KMS-11 (cell line): ENCODE data around the gene MYH10.
"Not testable (repeated sequence)": the region's sequence is repeated elsewhere in the genome, so short reads cannot be mapped to it uniquely, and the experiment has no call there.

Experiments
- H2AFZ ChIP-seq: fragments of 200-600 bp; sonication (generic); 2 replicates; pipeline ENCODE4 v1.6.1; 2016; ENCODE audit warnings: antibody characterized with exemption, mixed run types, low read depth
- H3K27ac ChIP-seq: fragments of 200-600 bp; sonication (generic); 2 replicates; pipeline ENCODE4 v1.6.1; 2016; ENCODE audit warnings: mild to moderate bottlenecking, mixed run types
- H3K27me3 ChIP-seq: fragments of 200-600 bp; sonication (generic); 2 replicates; pipeline ENCODE4 v1.6.1; 2017; ENCODE audit warnings: mild to moderate bottlenecking, low read depth, mixed run types, moderate library complexity; ENCODE audit not compliant: insufficient read depth
- H3K36me3 ChIP-seq: fragments of 200-600 bp; sonication (generic); 2 replicates; pipeline ENCODE4 v1.6.1; 2017; ENCODE audit warnings: mild to moderate bottlenecking, mixed run types; ENCODE audit not compliant: insufficient read depth
- H3K4me1 ChIP-seq: fragments of 200-600 bp; sonication (generic); 2 replicates; pipeline ENCODE4 v1.6.1; 2016; ENCODE audit warnings: mild to moderate bottlenecking, low read depth, mixed run types; ENCODE audit not compliant: poor library complexity, severe bottlenecking
- H3K4me2 ChIP-seq: fragments of 200-600 bp; sonication (generic); 2 replicates; pipeline ENCODE4 v1.7.0; 2016; ENCODE audit warnings: mild to moderate bottlenecking, mixed run types
- H3K4me3 ChIP-seq: fragments of 200-600 bp; sonication (generic); IDR thresholded peaks from 2 replicates; pipeline ENCODE4 v1.6.1; 2017; ENCODE audit warnings: low read depth, low read length, mixed read lengths; ENCODE audit not compliant: insufficient read depth
- H3K79me2 ChIP-seq: fragments of 200-600 bp; sonication (generic); 2 replicates; pipeline ENCODE4 v1.6.1; 2016; ENCODE audit warnings: low read depth, mixed run types; ENCODE audit not compliant: insufficient read depth
- H3K9ac ChIP-seq: fragments of 200-600 bp; sonication (generic); 2 replicates; pipeline ENCODE4 v1.6.1; 2016; ENCODE audit warnings: mild to moderate bottlenecking, mixed run types
- H4K20me1 ChIP-seq: fragments of 200-600 bp; sonication (generic); 2 replicates; pipeline ENCODE4 v1.6.1; 2016; ENCODE audit warnings: mild to moderate bottlenecking, mixed run types; ENCODE audit not compliant: insufficient read depth
- TF ChIP-seq, protein P1 (sequence below): fragments of 200-600 bp; sonication (generic); conservative IDR thresholded peaks from 2 replicates; pipeline ENCODE4 v1.6.1; 2017; ENCODE audit warnings: low read depth, mild to moderate bottlenecking, antibody characterized with exemption, low read length, moderate library complexity, mixed read lengths

Gene MYH10

DNA sequence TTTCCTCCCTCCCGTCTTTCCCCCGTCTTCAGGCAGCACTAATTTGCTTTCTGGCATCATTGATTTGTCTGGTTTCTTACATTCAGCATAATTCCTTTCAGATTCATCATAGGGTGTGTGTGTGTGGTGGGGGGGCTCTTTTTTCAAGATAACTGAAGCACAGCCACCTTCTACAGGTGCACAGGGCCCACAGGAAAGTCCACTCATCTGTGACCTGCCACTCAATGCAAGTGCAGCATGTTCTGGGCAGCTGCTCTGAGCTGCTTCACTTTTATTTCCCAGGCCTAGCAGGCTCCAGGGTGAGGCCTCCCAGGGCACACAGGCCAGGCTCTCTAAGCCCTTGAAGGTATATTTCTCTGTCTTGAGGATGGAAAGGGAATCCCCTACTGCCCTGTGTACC is 35.2 kb upstream of the MYH10 start:
- H4K20me1 ChIP-seq: no peaks in the 10 kb centered on the region
- H3K4me3 ChIP-seq: no peak overlapping the region
- H3K9ac ChIP-seq: no peak overlapping the region
- no peak overlapping the region for H3K27ac ChIP-seq
- H3K36me3 ChIP-seq: no peaks in the 10 kb centered on the region
- no peak overlapping the region for H2AFZ ChIP-seq
- no peaks in the 10 kb centered on the region for H3K27me3 ChIP-seq
- TF ChIP-seq, protein P1, sequence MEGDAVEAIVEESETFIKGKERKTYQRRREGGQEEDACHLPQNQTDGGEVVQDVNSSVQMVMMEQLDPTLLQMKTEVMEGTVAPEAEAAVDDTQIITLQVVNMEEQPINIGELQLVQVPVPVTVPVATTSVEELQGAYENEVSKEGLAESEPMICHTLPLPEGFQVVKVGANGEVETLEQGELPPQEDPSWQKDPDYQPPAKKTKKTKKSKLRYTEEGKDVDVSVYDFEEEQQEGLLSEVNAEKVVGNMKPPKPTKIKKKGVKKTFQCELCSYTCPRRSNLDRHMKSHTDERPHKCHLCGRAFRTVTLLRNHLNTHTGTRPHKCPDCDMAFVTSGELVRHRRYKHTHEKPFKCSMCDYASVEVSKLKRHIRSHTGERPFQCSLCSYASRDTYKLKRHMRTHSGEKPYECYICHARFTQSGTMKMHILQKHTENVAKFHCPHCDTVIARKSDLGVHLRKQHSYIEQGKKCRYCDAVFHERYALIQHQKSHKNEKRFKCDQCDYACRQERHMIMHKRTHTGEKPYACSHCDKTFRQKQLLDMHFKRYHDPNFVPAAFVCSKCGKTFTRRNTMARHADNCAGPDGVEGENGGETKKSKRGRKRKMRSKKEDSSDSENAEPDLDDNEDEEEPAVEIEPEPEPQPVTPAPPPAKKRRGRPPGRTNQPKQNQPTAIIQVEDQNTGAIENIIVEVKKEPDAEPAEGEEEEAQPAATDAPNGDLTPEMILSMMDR: no peak
- H3K79me2 ChIP-seq: no peaks in the 10 kb centered on the region
- H3K4me2 ChIP-seq: no peak overlapping the region
- no peaks in the 10 kb centered on the region for H3K4me1 ChIP-seq

- Histone ChIP-seq H3K79me2 (no peaks in the 10 kb centered on the region), H4K20me1 (no peaks in the 10 kb centered on the region), H2AFZ (no peak overlapping the region), H3K27me3 (no peaks in the 10 kb centered on the region), H3K4me1 (peaks cover 7% of the 10 kb centered on the region), H3K9ac (no peak overlapping the region), H3K36me3 (no peaks in the 10 kb centered on the region), H3K27ac (no peak overlapping the region), H3K4me2 (no peak overlapping the region), H3K4me3 (no peak overlapping the region)
- TF ChIP-seq, protein P1: no peak
These were observed 34.1 kb upstream of the MYH10 start for GRCh38 chr17:8664456-8665126.

DNA sequence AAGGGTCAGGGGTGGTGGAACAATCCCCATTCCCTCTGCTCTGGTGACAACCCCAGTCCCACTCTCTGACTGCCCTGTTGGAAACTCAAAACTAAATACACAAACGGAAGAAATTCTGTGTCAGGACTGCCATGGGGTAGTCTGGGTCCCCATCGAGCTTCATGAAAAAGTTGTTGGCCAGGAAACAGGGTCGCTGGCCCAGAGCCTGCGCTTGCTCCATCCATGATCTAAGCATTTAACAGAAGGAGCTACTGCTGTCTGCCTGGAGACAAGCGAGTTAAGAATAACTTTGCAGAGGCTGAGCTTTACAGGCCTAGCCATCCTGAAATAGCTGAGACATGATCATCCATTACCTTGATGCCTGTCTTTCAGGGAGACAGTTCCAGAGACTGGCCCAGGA is 32.4 kb upstream of the MYH10 start:
- H2AFZ ChIP-seq: no peak overlapping the region
- no peaks in the 10 kb centered on the region for H4K20me1 ChIP-seq
- TF ChIP-seq, protein P1: no peak
- no peak overlapping the region for H3K27ac ChIP-seq
- H3K9ac ChIP-seq: no peak overlapping the region
- H3K4me2 ChIP-seq: no peak overlapping the region
- no peaks in the 10 kb centered on the region for H3K36me3 ChIP-seq
- H3K79me2 ChIP-seq: no peaks in the 10 kb centered on the region
- peaks cover 7% of the 10 kb centered on the region for H3K4me1 ChIP-seq
- H3K27me3 ChIP-seq: no peaks in the 10 kb centered on the region
- H3K4me3 ChIP-seq: no peak overlapping the region

GRCh38 chr17:8662076-8662831 is 31.7 kb upstream of the MYH10 start:
- H3K9ac ChIP-seq: no peak overlapping the region
- H3K4me2 ChIP-seq: no peak overlapping the region
- no peak overlapping the region for H2AFZ ChIP-seq
- H3K27ac ChIP-seq: no peak overlapping the region
- no peaks in the 10 kb centered on the region for H3K79me2 ChIP-seq
- H3K36me3 ChIP-seq: no peaks in the 10 kb centered on the region
- TF ChIP-seq, protein P1: no peak
- no peaks in the 10 kb centered on the region for H3K27me3 ChIP-seq
- no peak overlapping the region for H3K4me3 ChIP-seq
- peaks cover 7% of the 10 kb centered on the region for H3K4me1 ChIP-seq
- H4K20me1 ChIP-seq: no peaks in the 10 kb centered on the region

DNA sequence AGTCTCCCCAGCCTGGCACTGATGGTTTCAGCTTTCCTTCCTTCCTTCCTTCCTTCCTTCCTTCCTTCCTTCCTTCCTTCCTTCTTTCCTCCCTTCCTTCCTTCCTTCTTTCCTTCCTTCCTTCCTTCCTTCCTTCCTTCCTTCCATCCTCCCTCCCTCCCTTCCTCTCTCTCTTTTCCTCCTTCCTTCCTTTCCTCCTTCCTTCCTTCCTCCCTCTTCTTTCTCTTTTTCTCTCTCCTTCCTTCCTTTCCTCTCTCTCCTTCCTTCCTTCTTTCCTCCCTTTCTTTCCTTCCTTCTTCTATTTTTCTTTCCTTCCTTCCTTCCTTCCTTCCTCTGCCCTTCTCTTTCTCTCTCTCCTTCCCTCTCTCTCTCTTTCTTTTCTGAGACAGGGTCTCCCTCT is 30.2 kb upstream of the MYH10 start:
- not testable (repeated sequence) for H3K27me3 ChIP-seq, H3K9ac ChIP-seq, H3K27ac ChIP-seq, H3K4me2 ChIP-seq, H3K4me3 ChIP-seq, H2AFZ ChIP-seq, H3K4me1 ChIP-seq, H3K36me3 ChIP-seq, H4K20me1 ChIP-seq, H3K79me2 ChIP-seq
